ENCODE results near the gene ZNF470.

DNA sequence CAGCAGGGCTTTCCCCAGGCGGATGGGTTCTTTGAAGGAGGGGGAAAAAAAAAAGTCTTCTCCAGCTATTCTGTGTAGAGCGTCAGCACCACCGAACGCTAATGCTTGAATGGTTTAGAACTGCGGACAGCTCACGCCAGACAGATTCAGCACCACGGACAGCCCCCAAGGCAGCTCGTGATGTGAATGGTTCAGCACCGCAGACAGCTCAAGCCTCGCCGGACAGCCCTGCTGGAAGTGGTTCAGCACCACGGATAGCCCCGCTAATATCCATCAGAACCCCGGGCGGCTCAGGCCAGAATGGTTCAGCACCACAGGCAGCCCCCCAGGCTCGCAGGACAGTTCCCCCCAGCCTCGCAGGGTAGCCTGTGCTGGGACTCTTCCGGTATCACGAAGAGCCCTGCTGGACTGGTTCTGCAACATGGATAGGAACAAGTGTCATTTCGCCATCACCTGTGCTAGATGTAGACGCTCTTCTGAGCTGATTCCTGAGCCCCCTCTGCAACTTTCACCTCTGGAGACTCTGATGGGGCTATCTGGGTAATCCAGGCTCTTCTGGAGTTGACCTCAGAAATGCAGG lies 70.8 kb downstream of the ZNF470 start:
- TF ChIP-seq, protein P1, sequence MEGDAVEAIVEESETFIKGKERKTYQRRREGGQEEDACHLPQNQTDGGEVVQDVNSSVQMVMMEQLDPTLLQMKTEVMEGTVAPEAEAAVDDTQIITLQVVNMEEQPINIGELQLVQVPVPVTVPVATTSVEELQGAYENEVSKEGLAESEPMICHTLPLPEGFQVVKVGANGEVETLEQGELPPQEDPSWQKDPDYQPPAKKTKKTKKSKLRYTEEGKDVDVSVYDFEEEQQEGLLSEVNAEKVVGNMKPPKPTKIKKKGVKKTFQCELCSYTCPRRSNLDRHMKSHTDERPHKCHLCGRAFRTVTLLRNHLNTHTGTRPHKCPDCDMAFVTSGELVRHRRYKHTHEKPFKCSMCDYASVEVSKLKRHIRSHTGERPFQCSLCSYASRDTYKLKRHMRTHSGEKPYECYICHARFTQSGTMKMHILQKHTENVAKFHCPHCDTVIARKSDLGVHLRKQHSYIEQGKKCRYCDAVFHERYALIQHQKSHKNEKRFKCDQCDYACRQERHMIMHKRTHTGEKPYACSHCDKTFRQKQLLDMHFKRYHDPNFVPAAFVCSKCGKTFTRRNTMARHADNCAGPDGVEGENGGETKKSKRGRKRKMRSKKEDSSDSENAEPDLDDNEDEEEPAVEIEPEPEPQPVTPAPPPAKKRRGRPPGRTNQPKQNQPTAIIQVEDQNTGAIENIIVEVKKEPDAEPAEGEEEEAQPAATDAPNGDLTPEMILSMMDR (IDR thresholded peaks at IDR 0.05): no peak
- no peak for TF ChIP-seq POLR2A (IDR thresholded peaks at IDR 0.05)
